HG03025 (cell line): ENCODE data around the gene HOXC9.

Source experiments
- ATAC-seq: cut with Tn5 transposase; IDR thresholded peaks from one replicate; pipeline ENCODE4 v1.9.1; 2021; ENCODE audit warnings: mild to moderate bottlenecking, moderate library complexity; ENCODE audit not compliant: unreplicated experiment, low FRiP score

Gene HOXC9

GRCh38 chr12:53975479-53976152 lies 24.3 kb upstream of the HOXC9 start:
- no peak for ATAC-seq

DNA sequence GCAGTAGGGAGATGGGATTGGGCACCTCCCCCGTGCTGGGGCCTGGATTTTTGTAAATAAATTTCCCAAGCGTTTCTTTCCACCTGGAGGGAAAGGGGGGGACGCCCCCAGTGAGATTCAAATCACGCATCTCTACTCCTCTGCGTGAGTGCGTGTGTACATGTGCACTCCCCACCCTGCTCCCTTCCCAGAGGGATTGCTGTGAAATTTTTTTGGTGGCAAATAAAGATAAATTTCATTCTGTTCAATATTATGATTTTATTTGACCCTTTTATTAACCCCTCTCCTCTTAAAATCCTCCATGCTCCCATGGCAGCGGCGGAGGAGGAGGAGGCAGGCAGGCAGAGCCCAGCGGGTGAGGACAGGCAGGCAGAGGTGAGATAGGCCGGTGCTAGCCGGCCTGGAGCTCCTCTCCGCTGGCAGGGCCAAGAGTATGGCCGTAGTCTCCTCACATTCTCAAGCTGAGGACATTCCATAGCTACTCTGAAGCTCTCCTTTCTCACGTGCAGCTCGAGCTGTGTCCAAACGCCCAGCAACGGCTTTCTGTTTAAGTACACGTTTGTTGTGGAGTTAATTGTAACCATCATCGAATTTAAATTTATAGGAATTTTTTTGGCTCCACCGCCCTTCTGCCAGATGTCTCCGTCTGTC lies 23.7 kb upstream of the HOXC9 start:
- no peak for ATAC-seq

GRCh38 chr12:53976823-53977595 lies 23.0 kb upstream of the HOXC9 start:
- ATAC-seq = no peak

DNA sequence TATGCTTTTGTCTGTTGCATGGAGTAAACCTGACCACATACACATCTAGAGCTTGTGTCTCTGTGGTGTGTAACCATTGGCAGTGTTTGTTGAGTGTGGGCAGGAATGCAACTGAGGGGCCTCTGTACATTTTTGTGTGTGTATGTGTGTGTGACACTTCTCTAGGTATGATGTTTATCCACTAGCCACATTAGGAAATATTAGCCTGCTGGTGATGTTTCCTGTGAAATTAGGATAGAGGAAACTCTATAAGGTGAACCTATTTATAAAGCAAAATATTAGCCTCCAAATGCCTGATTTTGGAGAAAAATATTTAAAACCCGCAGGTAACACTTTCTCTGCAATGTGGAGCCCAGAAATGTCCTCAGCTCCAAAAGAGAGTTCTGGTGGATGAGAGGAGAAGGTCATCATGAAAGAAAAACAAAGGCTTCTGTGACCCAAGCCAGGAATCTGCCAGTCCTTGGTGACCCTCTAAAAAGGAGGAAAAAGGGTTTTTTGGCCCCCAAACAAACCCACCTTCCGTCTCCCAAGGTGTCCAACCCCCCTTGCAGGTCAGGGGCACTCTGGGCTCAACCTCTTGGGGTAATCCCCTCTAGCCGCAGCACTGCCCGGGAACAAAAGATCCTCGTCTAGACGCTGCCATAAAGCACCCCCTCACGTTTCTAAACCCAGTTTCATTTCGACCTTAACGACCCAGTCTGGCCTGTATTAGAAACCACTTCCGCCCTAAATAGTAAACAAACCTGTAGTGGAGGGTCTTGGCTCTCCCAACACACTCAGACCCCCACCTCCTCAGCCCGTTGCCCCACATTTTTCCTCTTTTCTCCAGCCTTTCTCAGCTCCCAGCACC lies 22.1 kb upstream of the HOXC9 start:
- ATAC-seq = no peak

DNA sequence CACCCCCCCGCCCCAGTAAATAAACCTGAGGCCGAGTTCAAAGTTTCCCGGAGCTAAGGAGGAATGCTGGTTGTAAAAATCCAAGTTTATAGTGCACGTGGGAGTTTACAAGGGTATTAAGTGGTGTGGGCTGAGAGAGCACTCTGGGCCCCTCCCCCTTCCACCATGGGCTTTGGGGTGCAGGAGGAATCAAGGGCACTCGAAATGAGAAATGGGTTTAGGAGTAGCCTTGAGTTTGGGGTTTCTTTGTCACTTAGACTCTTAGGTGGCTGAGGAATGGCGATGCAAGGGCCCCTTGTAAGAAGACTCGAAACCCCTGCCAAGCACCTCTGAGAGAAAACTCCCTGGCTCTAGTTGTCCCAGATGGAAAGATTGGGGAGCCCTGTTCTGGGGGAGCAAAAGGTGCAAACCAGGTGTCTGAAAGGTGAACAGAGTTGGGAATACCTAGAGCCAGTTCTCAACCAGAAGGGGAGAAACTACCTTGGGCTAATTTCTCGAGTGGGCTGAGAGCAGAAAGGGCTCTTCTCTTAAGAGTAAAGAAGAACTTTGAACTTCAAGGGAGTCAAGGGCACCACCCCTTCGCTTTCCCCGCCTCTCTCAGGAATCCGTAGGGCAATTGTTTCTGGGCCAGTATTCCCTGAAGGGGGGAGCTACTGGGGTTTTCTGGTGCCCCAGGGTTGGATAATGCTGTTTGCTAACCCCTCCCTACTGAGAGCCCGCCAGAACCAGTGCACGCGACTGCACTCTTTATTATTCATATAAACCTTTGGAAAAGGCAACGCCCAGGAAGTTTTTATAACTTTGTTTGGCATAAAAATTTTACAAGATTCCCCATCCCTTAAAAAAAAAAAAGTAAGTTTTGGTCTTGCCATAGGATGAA lies 21.2 kb upstream of the HOXC9 start:
- no peak for ATAC-seq

DNA sequence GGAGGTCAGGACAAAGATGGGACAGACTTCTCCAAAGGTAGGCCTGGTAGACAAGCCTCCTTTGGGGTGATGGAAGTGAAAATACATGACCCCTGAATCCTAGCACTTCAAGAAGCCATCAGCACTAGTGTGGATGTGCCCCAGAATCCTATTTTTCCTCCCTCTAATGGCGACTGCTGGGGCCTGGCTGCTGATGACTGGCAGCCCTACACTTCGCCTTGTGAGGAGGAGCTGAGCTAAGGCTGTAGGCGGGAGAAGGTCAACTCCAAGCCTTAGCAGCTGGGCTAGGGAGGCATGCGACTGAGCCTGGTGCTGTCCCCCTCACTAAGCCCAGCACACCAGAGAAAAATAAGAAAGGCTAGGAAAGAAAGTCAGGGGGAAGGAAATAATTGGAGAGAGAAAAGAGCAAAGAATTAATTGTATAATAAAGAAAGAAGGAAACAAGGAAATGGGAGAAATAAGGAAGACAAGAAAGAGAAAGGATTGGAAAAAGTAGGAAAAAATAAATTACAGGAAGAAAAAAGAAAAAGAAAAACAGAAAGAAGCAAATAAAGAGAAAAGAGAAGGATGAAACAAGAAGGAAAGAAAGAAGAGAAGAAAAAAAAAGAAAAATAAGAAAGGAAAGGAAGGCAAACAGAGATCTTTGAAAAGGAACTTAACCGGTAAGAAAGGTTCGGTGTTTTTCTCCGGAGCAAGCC lies 19.7 kb upstream of the HOXC9 start:
- no peak for ATAC-seq

- no peak for ATAC-seq
Observed at GRCh38 chr12:53980802-53981496, 19.0 kb upstream of the HOXC9 start.

GRCh38 chr12:53981634-53982565 lies 18.1 kb upstream of the HOXC9 start:
- ATAC-seq = no peak

GRCh38 chr12:53982648-53983567 lies 17.1 kb upstream of the HOXC9 start:
- no peak for ATAC-seq

DNA sequence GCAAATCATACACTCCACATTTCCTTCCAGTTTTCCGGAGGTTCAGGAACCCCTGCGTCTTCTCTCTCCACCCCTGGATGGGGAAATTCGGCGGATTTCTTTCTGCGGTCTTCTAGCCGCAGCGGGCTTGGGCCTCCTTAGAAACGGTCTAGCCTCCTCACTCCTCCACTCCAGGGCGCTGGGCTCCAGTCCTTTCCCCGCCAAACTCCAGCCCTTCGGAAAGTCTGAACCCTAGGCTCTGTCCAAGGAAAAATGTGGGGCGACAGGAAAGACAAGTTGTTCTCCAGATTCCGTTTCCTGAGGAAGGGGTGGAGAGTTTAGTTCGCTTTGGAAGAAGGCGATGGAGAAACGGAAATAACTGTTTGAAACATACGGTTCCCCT lies 16.4 kb upstream of the HOXC9 start:
- ATAC-seq = no peak

DNA sequence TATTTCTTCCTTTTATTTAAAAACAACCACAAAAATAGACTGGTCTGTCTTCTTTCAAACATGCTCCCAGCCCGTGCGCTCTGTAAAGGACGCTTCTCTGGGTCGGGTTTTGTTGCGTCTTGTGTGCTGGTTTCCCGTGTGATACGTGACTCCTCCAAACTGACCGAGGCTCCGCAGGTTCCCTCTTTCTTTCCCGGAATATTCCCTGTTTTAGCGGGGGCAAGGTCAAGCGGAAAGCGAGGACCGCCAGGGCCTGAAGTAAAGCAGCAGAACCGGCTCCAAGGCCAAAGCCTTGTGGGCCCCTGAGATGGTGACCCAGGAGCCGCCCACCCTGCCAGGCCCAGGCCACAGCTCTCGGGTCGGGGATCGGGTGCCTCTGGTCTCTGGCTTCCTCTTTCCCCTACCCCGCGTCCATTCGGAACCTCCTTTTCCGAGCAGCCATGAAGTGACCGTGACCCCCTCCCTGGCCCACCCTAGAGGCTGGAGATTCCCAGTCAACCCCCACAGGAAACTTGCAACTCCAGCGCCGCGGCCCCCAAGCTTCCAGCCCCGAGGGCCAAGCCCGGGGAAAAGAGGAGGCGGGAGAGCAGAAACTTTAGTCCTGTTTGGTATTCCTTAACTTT lies 15.9 kb upstream of the HOXC9 start:
- no peak for ATAC-seq

DNA sequence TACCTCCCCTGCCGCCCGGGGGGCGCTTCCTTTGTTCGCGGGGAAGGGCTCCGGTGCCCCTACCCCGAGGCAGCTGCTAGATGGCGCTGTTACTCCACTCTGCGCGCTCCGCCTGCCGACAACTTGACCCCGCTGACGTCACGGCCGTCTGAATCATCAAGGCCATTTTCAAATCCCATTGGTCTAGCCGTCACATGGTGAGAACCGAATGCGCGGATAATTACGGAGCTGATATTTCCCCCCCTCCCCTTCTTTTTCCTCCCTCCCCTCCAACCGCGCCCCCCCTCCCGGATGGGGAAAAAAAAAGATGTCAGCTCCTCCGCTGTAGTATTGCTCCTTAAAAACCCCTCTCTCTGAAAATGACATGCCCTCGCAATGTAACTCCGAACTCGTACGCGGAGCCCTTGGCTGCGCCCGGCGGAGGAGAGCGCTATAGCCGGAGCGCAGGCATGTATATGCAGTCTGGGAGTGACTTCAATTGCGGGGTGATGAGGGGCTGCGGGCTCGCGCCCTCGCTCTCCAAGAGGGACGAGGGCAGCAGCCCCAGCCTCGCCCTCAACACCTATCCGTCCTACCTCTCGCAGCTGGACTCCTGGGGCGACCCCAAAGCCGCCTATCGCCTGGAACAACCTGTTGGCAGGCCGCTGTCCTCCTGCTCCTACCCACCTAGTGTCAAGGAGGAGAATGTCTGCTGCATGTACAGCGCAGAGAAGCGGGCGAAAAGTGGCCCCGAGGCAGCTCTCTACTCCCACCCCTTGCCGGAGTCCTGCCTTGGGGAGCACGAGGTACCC lies 14.9 kb upstream of the HOXC9 start, which contains the start of gene HOXC10:
HOXC10 (plus strand) TSS at position 246 of the 791 bp plus-strand sequence; CDS start at position 360, 114 bp downstream.
- ATAC-seq = no peak

- ATAC-seq = no peak
Observed at GRCh38 chr12:53985692-53985993, 14.3 kb upstream of the HOXC9 start.

DNA sequence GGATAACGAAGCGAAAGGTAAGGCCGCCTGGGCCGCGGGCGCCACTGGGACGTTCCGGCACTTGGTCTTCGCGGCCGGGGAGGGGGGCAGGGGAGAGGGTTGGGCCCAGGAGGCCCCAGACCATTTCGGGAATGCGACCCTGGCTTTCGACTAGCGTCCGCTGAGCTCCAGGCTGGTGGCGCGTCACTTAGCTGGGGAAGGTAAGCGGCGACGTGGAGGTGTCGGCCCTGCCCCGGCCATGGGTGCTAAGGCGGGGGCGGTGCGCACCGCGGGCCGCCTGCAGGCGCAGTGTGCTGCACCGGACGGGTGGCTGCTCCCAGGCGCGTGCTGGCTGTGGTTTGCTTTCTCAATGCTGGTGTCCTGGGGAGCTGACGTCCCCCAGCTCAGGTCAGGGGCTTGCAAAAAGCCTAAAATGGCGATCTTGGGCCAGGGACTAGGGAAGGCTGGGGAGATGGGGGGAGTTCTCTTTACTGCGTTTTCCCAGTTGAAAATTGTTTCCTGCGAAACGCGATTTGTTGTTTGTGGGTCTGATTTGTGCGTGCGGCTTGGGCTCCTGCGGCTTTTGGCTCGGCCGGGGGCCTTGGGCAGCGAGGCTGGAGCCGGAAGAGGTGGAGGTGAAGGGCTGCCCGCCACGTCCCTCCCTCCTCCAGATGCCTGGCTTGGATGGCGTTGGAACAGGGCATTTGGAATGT lies 13.8 kb upstream of the HOXC9 start:
- no peak for ATAC-seq
